ENCODE measurements around the gene SKIL.

Gene SKIL

GRCh38 chr3:170397685-170398084, 40.2 kb downstream of the SKIL start:
- DNase-seq: no peak

- DNase-seq: no peak
Observed at GRCh38 chr3:170405101-170405500, 47.6 kb downstream of the SKIL start.

GRCh38 chr3:170410428-170411029, 53.0 kb downstream of the SKIL start:
- peak in 4 of 56 donors; percentile 3 to 55 (median 10) for DNase-seq

- no peak for DNase-seq
Observed at GRCh38 chr3:170413291-170413690, 55.8 kb downstream of the SKIL start.

- peak in 26 of 56 donors; percentile 9 to 70 (median 26) for DNase-seq
Observed at GRCh38 chr3:170414202-170414663, 56.7 kb downstream of the SKIL start.

- no peak for DNase-seq
Observed at GRCh38 chr3:170417090-170417489, 59.6 kb downstream of the SKIL start.

GRCh38 chr3:170418422-170419398, 61.2 kb downstream of the SKIL start, which contains the start of gene CLDN11:
Gene CLDN11, plus strand, starts transcription at chr3:170418868. Its CDS starts 199 bp downstream, at chr3:170419067.
- DNase-seq: peak in 49 of 56 donors; percentile 13 to 84 (median 59)

GRCh38 chr3:170419557-170420087, 62.1 kb downstream of the SKIL start:
- peak in 37 of 56 donors; percentile 8 to 75 (median 41) for DNase-seq

- no peak for DNase-seq
Observed at GRCh38 chr3:170420307-170420821, 62.8 kb downstream of the SKIL start.

GRCh38 chr3:170421111-170421641, 63.7 kb downstream of the SKIL start:
- peak in 43 of 56 donors; percentile 8 to 79 (median 50) for DNase-seq

GRCh38 chr3:170421758-170422157, 64.2 kb downstream of the SKIL start:
- DNase-seq: no peak

GRCh38 chr3:170423001-170423615, 65.6 kb downstream of the SKIL start:
- peak in 3 of 56 donors; percentile 14 to 20 (median 15) for DNase-seq

- no peak for DNase-seq
Observed at GRCh38 chr3:170424879-170425278, 67.4 kb downstream of the SKIL start.

- peak in 52 of 56 donors; percentile 9 to 88 (median 63) for DNase-seq
Observed at GRCh38 chr3:170425491-170426239, 68.2 kb downstream of the SKIL start.

GRCh38 chr3:170426240-170426797, 68.8 kb downstream of the SKIL start:
- no peak for DNase-seq

- DNase-seq: no peak
Observed at GRCh38 chr3:170428095-170428494, 70.6 kb downstream of the SKIL start.

- DNase-seq: no peak
Observed at GRCh38 chr3:170429050-170429449, 71.5 kb downstream of the SKIL start.

GRCh38 chr3:170431054-170431453, 73.5 kb downstream of the SKIL start:
- no peak for DNase-seq

- DNase-seq: no peak
Observed at GRCh38 chr3:170432416-170432815, 74.9 kb downstream of the SKIL start.

- DNase-seq: no peak
Observed at GRCh38 chr3:170436697-170437096, 79.2 kb downstream of the SKIL start.

Measured in amygdala (tissue), 56 donors.